Measurements from ENCODE around the gene SH3BGRL3. TPM values are rescaled to one million over a fixed set of nuclear protein-coding genes. Genes with fewer than 3 reads are reported as not detected.
"Not testable (repeated sequence)": the region's sequence is repeated elsewhere in the genome, so short reads cannot be mapped to it uniquely, and the experiment has no call there.

Gene SH3BGRL3
- total and polyA plus RNA-seq, 4 donors: 17.2 to 437 (median 333) TPM

- ATAC-seq (ENCODE audit: insufficient read depth, low FRiP score) (no peak), DNase-seq (no peak)
- TF ChIP-seq, protein P1, sequence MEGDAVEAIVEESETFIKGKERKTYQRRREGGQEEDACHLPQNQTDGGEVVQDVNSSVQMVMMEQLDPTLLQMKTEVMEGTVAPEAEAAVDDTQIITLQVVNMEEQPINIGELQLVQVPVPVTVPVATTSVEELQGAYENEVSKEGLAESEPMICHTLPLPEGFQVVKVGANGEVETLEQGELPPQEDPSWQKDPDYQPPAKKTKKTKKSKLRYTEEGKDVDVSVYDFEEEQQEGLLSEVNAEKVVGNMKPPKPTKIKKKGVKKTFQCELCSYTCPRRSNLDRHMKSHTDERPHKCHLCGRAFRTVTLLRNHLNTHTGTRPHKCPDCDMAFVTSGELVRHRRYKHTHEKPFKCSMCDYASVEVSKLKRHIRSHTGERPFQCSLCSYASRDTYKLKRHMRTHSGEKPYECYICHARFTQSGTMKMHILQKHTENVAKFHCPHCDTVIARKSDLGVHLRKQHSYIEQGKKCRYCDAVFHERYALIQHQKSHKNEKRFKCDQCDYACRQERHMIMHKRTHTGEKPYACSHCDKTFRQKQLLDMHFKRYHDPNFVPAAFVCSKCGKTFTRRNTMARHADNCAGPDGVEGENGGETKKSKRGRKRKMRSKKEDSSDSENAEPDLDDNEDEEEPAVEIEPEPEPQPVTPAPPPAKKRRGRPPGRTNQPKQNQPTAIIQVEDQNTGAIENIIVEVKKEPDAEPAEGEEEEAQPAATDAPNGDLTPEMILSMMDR (IDR thresholded peaks at IDR 0.05; ENCODE audit: control extremely low read depth, extremely low read depth): no peak
- Histone ChIP-seq H3K9me3 (ENCODE audit: control insufficient read depth in 4 of 4, insufficient read depth in 3 of 4, low read length in 3 of 4) (no peaks in the 10 kb centered on the region), H3K4me3 (peak overlapping the region; percentile 72), H3K9ac (ENCODE audit: insufficient read depth in 1 of 2, low read length in 2 of 2) (peak overlapping the region; percentile 54 to 77), H3K27me3 (ENCODE audit: control insufficient read depth in 3 of 3, insufficient read depth in 3 of 3, low read length in 2 of 3) (no peaks in the 10 kb centered on the region), H3K27ac (ENCODE audit: low read depth in 1 of 2, low read length in 1 of 2) (peak overlapping the region; percentile 29 to 84), H3K4me1 (ENCODE audit: control insufficient read depth in 5 of 5, insufficient read depth in 5 of 5, low read length in 5 of 5) (peaks cover 0 to 11% (median 5%) of the 10 kb centered on the region in 5 donors), H3K36me3 (ENCODE audit: control insufficient read depth in 4 of 4, insufficient read depth in 4 of 4, low read length in 4 of 4) (no peaks in the 10 kb centered on the region)
- 13 to 29% methylated on average over 8 of the region's 8 CpGs for WGBS, 2 donors
Observed at GRCh38 chr1:26305667-26306289, 25.9 kb downstream of the SH3BGRL3 start.

- TF ChIP-seq, protein P1 (IDR thresholded peaks at IDR 0.05; ENCODE audit: control extremely low read depth, extremely low read depth): no peak
- Histone ChIP-seq H3K9ac (ENCODE audit: insufficient read depth in 1 of 2, low read length in 2 of 2) (peak within 1 kb of the TSS; percentile 70 to 77), H3K27me3 (ENCODE audit: control insufficient read depth in 3 of 3, insufficient read depth in 3 of 3, low read length in 2 of 3) (no peaks in the 10 kb centered on the region), H3K4me3 (peak within 1 kb of the TSS; percentile 72), H3K4me1 (ENCODE audit: control insufficient read depth in 5 of 5, insufficient read depth in 5 of 5, low read length in 5 of 5) (peaks cover 0 to 11% (median 5%) of the 10 kb centered on the region in 5 donors), H3K27ac (ENCODE audit: low read depth in 1 of 2, low read length in 1 of 2) (peak within 1 kb of the TSS; percentile 29 to 84), H3K9me3 (ENCODE audit: control insufficient read depth in 4 of 4, insufficient read depth in 3 of 4, low read length in 3 of 4) (no peaks in the 10 kb centered on the region), H3K36me3 (ENCODE audit: control insufficient read depth in 4 of 4, insufficient read depth in 4 of 4, low read length in 4 of 4) (no peaks in the 10 kb centered on the region)
- peak; percentile 87 to 91 (median 90) for DNase-seq
- ATAC-seq (ENCODE audit: insufficient read depth, low FRiP score): peak; percentile 94
- WGBS, 2 donors: 2 to 3% methylated on average over 45 to 50 of the region's 51 CpGs
Observed at GRCh38 chr1:26306290-26307229, 26.7 kb downstream of the SH3BGRL3 start, which contains the start of gene UBXN11. TSS of gene UBXN11 (minus strand) at chr1:26306636. CDS start at chr1:26302883, 3,753 bp downstream.

DNA sequence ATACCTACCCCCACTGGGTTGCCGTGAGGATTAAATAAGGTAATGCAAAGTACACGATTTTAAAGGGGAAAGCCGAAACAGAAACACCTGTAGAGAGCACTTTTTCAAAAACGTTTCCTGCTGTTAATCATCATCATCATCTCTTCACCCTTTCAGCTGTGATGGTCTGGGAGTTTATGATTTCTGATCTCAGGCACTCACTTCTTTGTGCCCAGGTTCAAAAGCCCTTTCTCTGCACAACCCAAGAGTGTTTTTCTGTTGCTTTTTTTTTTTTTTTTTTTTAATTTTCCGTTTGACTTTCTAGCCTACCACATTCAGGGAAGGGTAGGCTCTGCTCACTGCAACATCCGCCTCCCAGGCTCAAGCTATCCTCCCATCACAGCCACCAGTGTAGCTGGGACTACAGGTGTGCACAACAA, 27.5 kb downstream of the SH3BGRL3 start:
- TF ChIP-seq, protein P1 (IDR thresholded peaks at IDR 0.05; ENCODE audit: control extremely low read depth, extremely low read depth): no peak
- H3K9me3 ChIP-seq (ENCODE audit: control insufficient read depth in 4 of 4, insufficient read depth in 3 of 4, low read length in 3 of 4): no peaks in the 10 kb centered on the region
- no peaks in the 10 kb centered on the region for H3K36me3 ChIP-seq (ENCODE audit: control insufficient read depth in 4 of 4, insufficient read depth in 4 of 4, low read length in 4 of 4)
- ATAC-seq (ENCODE audit: insufficient read depth, low FRiP score) (no peak), DNase-seq (no peak)
- H3K9ac ChIP-seq (ENCODE audit: insufficient read depth in 1 of 2, low read length in 2 of 2): no peak overlapping the region
- 24 to 40% methylated on average over 6 of the region's 6 CpGs for WGBS, 2 donors
- H3K4me1 ChIP-seq (ENCODE audit: control insufficient read depth in 5 of 5, insufficient read depth in 5 of 5, low read length in 5 of 5): peaks cover 0 to 11% (median 5%) of the 10 kb centered on the region in 5 donors
- H3K27me3 ChIP-seq (ENCODE audit: control insufficient read depth in 3 of 3, insufficient read depth in 3 of 3, low read length in 2 of 3): no peaks in the 10 kb centered on the region
- peak overlapping the region in 1 of 2 donors; percentile 26 for H3K27ac ChIP-seq (ENCODE audit: low read depth in 1 of 2, low read length in 1 of 2)
- H3K4me3 ChIP-seq: no peak overlapping the region

DNA sequence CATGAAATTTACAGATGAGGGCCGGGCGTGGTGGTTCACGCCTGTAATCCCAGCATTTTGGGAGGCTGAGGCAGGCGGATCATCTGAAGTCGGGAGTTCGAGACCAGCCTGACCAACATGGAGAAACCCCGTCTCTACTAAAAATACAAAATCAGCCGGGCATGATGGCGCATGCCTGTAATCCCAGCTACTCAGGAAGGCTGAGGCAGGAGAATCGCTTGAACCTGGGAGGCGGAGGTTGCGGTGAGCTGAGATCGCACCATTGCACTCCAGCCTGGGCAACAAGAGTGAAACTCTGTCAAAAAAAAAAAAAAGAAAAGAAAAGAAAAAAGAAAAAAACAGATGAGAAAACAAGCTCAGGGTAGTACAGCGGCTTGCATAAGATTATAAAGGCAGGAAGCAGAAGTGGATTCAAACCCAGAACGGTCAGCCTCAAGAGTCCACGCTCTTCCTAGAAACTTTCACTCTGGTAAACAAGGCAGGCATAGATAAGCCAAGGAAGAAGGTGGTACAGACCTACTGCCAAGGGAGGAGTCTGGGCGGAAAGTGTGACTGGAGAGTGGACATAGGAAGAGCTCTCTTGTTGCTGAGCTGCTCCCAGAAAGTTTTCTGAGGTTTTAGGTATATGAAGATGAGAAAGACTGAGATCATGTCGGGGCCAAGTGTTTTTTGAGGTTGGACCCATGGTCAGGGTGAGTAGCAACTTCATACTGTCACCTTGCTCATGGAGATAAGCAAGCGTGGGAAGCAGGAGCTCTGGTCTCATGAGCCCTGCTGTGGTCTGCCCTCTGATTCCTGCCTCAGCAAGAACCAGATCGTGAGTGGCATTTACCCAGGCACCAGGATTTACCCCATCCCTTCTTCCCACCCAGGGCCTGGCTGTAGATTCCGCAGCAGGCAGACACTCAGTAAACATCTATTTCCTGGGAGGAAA, 28.3 kb downstream of the SH3BGRL3 start:
- ATAC-seq (ENCODE audit: insufficient read depth, low FRiP score); H3K27me3 ChIP-seq (ENCODE audit: control insufficient read depth in 3 of 3, insufficient read depth in 3 of 3, low read length in 2 of 3); H3K4me3 ChIP-seq; H3K36me3 ChIP-seq (ENCODE audit: control insufficient read depth in 4 of 4, insufficient read depth in 4 of 4, low read length in 4 of 4); DNase-seq; H3K9ac ChIP-seq (ENCODE audit: insufficient read depth in 1 of 2, low read length in 2 of 2); H3K9me3 ChIP-seq (ENCODE audit: control insufficient read depth in 4 of 4, insufficient read depth in 3 of 4, low read length in 3 of 4): not testable (repeated sequence)
- peaks cover 0 to 11% (median 5%) of the 10 kb centered on the region in 5 donors for H3K4me1 ChIP-seq (ENCODE audit: control insufficient read depth in 5 of 5, insufficient read depth in 5 of 5, low read length in 5 of 5)
- peak overlapping the region in 1 of 2 donors; percentile 80 for H3K27ac ChIP-seq (ENCODE audit: low read depth in 1 of 2, low read length in 1 of 2)
- WGBS, 2 donors: 76% methylated on average over 21 of the region's 21 CpGs

Measured in lung (tissue), 12 donors.